Islet precursor cell (in vitro differentiated cells): ENCODE measurements around the gene FGF3.

Experiments
- DNase-seq: peaks from one replicate; pipeline ENCODE4 v3.0.0-alpha.2; 2018

The FGF3 gene

GRCh38 chr11:69843529-69843921 lies 24.3 kb upstream of the FGF3 start:
- DNase-seq: no peak

- peak; percentile 45 for DNase-seq
These were observed 23.7 kb upstream of the FGF3 start for GRCh38 chr11:69842746-69843528.

DNA sequence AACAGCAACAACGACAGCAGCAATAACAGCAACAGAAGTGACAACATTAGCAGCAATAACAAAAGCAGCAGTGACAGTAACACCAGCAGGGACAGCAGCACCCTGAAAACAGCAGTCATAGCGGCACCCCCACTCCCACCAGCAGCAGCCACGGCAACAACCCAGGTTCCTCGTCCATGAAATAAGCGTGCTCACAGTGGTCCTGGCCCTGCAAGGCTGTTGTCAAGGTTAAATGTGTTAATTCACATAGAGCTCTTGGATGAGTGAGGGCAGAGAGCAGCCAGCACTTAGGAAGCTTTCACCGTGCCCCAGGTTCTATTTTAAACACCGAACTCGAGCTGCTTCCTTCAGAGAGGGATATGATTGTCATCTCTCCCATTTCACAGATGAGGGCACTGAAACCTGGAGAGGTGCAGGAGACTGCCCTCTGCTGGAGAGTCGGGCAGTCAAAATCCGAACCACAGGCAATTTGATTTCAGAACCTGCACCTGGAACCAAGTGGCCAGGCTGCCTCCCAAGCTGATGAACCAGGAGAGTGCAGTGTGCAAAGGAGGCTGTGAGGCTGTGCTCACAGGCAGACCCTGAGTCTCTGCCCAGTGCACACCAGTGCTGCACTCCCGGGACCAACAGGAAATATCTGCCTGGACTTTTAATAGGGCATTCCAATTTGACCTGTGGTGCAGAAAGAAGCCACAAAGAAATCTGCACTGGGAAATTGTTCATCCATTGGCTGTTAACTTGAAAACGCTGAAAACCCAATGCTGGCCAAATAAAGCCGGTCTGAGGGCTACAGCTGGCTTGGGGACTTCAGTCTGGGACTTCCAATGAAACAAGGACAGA lies 22.9 kb upstream of the FGF3 start:
- peak; percentile 58 for DNase-seq

GRCh38 chr11:69841170-69841858 lies 22.1 kb upstream of the FGF3 start:
- no peak for DNase-seq

- DNase-seq: peak; percentile 54
These were observed 21.4 kb upstream of the FGF3 start for GRCh38 chr11:69840371-69841169.

DNA sequence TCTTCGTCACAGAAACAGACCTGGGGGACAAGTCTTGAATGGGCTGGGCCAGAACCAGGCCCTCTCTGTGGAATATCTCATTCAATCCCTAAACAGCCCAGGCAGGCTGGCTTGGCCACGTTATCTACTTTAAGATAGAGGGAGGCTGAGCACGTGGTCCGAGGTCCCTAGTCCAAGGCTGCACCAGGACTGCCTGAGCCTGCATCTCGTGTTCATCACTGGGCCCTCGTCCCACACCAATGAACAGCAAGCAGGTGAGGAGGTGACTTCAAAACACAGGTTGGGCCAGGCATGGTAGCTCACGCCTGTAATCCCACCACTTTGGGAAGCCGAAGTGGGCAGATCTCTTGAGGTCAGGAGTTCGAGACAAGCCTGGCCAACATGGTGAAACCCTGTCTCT lies 20.3 kb upstream of the FGF3 start:
- DNase-seq: peak; percentile 37

DNA sequence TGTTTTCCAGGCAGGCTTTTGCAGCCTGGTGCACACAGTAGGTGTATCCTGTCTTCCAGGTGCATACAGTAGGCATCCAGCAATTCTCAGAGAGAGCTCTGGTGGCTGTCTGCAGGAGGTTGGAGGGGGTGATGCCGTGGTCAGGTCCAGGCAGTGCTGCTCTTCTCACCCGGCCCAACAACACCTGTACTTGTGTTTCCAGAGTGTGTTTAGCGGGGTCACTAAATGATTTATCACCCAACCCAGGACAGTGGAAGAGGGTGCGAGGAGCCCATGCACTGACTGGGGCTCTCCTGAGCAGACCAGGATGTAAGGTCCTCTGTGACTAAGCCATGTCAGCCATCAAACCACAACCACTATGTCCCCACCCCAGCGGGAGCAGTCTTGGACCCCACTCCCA lies 18.6 kb upstream of the FGF3 start:
- no peak for DNase-seq

- DNase-seq: peak; percentile 37
These were observed 17.2 kb upstream of the FGF3 start for GRCh38 chr11:69836401-69836800.

- DNase-seq: peak; percentile 52
These were observed 15.9 kb upstream of the FGF3 start for GRCh38 chr11:69834811-69835800.

- peak; percentile 37 for DNase-seq
These were observed 15.0 kb upstream of the FGF3 start for GRCh38 chr11:69834251-69834650.

DNA sequence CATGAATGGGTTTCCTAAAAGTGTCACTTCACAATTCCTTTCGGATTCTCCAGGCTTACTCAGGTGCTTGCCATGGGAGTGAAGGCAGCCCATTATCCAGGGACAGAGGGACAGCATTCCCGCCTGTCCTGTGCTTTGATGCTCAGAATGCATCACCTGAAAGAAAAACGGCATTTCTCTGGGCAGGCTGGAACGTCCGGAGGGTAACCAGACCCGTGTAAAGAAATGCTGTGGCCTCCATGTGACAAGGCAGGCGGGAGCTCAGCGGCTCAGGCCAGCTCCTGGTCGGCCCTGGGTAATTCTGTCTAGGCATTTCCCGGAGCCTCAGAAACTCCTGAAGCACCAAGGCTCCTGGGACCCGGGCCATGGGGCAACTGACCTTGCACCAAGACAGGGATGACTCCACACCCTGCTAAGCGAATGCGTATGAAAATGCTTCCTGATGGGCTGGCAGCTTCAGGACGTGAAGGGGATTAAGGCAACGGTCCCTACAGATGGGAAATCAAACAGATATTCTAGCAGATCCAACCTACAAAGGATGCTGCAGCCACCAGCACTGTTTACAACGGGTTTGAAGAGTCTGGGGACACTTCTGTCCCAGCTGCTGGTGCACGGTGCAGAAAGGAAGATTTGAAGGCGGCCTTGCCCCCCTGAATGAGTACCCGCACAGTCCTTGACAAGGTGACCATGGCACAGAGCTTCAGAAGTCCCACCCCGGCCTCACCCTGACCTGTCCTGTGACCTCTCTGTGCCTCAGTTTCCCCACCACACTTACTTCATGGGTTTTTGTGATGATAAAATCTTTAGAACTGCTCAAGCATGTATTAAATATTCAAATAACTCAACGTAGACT lies 13.6 kb upstream of the FGF3 start:
- peak; percentile 74 for DNase-seq

DNA sequence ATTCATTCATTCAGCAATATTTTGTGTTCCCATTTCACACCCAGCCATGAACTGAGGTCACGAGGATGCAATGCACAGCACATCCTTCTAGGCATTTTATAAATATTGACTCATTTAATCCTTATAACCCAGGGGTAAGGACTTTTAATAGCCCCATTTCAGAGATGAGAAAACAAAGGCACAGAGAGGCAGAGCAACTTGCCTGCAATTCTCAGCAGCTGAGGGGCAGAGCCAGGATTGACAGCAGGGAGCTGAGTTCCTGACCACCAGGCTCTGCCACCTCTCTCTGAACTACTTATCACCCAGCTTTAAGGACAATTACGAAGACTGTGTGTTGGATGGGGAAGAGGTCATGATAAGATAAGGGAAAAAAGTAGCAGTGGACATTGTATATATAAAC lies 12.8 kb upstream of the FGF3 start:
- DNase-seq: no peak

- DNase-seq: no peak
These were observed 10.9 kb upstream of the FGF3 start for GRCh38 chr11:69830086-69830485.

- no peak for DNase-seq
These were observed 9.7 kb upstream of the FGF3 start for GRCh38 chr11:69828971-69829344.

DNA sequence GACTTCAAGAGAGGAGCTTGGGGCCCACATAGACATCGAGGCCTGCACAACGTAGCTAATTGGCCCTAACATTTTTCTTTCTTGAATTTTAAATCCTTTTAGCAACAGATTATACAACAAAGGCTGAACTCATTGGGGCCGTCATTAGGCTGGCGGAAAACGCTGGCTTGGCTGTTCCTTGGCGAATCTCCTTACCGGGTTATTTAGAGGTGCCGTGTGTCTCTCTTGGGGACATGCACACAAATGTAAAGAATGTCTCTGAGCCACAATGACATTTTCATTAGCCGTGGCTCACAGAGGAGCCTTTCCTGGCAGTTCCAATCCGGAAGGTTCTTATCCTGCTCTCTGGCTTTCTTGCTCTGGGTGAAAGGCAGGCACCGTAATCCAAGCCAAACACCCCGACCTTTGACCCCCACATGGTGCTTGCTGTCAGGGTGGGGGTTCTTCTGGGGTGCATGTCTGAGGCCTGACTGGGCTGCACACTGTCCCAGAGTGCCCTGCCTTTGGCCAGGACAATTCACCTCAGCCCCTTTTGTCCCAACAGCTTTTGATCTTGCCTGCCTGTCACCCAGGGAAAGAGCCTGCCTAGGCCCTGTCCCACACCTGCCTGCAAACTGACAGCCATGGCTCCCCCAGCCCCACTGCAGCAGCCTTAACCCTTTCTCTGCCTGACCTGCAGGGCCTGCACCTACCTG lies 9.2 kb upstream of the FGF3 start:
- no peak for DNase-seq

- DNase-seq: no peak
These were observed 7.6 kb upstream of the FGF3 start for GRCh38 chr11:69826773-69827172.

DNA sequence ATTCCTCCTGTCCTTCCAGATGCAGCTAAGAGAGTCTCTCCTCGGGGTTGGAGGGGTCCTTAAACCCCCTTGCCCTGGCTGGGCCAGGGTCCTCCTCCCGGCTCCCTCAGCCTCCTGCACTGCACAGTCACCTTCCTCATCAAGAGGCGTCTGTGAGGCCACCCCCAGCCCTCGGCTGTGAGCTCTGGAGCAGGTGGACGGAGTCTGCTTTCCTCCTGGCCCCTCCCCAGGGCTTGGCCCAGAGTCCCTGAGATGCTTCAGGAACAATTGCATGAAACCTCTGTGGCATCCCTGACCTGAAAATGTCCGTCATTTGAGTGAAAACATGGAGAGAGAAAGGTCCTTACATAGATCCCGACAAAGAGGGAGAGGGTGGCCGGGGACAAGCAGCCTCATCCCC lies 6.7 kb upstream of the FGF3 start:
- DNase-seq: no peak

GRCh38 chr11:69825037-69825834 lies 6.0 kb upstream of the FGF3 start:
- no peak for DNase-seq

DNA sequence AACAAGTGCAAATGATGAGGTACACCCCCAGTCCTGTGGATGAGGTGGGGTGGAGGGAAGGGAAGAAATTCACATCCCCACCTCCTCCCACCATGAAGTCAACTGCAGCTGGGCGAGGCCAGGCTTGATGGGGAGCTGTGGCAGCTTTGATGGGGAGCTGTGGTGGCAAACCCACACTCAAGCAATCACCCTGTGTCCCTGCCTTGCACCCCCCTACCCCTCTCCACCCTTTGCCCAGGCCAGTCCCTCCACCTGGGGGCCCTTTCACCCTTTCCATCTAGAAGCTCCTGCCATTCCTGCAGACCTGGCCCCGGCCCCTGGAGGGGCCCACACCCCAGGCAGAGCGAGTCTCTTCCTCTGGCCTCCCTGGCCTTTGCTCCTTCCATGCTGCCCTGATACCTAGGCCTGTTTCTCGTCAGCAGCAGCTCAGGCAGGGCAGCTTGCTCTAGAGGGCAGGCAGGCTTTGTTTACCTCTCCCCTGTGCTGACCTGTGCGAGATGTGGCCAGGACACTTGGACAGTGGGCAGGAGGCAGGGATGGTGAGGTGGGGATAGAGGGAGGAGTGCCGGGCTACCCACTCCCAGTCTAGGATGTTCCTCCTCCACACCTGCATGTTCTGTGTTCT lies 4.5 kb upstream of the FGF3 start:
- no peak for DNase-seq
